HG03139 (cell line): Measurements from ENCODE around the gene CCNQ.
A peak's percentile ranks its signal among the peaks of the same experiment; 100 is the strongest.

ENCODE experiments used
- ATAC-seq: cut with Tn5 transposase; IDR thresholded peaks from one replicate; pipeline ENCODE4 v1.9.1; 2021; ENCODE audit not compliant: unreplicated experiment

The CCNQ gene

DNA sequence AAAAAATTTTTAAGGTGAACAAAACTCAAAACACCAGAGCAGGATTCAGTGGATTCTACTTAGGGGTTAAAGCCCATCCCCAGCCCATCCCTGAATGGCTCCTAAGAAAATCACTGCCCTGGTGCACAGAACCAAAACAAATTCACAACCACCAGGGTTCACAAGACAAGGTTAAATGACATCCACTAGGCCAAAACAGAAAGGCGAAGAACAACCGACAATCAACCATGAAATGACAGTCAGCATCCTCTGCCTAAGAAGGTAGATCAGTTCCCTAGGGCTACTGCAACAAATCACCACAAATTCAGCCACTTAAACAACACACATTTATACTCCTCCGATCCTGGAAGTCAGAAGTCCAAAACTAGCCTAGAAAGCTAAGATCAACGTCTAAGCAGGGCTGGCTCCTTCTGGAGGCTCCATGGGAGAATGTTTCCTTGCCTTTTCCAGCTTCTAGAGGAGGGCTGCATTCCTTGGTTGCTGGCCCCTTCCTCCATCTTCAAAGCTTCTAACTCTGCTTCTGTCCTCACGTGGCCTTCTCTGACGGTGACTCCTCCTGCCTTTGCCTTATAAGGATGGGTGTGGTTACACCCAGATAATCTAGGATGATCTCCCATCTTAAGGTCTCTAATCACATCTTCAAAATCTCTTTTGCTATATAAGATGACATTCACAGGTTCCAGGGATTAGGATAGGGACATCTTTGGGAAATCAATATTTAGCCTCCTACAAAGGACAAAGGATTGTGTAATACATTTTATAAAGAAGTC, 1.8 kb downstream of the CCNQ start:
- ATAC-seq, result no peak

DNA sequence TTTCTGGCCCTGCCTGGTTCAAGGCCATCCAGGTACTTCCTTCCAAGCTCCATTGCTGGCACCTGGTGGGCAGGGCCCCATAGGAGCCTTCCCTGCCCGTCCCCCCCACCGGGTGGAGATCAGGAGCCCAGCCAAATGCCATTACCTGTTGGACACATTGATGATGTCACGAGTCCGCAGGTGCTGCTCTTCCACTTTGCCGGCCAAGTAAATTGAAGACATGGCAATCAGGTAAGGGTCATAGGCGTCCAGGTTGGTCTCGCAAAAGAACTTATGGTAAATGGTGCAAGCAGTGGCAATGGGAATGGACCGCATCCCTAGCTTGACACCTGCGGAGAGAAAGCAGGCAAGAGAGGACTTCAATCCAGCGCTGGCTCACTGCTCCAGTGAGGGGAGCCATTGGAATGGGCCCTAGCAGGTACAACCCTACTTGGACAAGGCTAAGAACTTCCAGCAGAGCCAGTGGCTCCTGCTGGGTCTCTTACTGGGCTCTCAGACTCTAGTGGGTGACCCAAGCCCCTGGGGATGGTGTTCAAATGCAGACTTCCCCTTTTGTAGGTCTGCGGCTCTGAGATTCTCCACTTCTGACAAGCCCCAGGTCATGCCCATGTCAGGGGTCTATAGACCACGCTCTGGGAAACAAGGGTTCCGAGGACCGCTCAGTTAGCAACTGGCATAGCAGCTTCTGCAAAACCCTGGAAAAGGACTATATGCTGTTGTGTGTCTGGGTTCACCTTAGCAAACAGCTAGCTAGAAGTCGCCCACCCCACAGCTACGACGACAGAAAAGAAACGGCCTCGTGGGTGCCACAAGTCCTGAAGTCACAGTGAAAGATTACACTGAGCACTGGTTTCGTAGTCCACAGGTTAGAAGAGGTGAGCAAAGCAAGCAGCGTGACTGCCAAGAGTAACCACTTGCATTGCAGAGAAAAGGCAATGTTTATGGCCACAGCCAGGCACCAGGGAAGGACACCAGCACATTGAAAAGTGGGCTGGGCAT, 2.8 kb downstream of the CCNQ start:
- ATAC-seq, result no peak

DNA sequence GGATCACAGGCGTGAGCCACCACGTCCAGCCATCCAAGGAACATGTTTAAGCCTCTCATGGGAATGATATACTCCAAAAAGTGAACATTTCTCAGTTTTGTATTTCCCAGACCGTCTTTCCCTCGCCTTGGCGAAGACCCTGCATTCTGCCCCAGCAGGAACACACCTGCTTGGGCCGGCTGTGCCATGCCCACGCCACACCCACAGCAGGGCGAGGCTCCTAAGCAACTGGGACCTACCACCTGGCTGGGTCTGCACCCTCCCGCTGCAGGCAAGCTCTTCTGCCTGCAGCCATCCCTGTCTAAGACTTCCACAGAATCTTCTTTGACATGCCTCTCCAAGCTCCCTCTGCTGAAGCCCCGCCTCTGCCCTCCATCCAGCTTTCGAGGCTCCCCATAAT, 3.6 kb downstream of the CCNQ start:
- no peak for ATAC-seq

DNA sequence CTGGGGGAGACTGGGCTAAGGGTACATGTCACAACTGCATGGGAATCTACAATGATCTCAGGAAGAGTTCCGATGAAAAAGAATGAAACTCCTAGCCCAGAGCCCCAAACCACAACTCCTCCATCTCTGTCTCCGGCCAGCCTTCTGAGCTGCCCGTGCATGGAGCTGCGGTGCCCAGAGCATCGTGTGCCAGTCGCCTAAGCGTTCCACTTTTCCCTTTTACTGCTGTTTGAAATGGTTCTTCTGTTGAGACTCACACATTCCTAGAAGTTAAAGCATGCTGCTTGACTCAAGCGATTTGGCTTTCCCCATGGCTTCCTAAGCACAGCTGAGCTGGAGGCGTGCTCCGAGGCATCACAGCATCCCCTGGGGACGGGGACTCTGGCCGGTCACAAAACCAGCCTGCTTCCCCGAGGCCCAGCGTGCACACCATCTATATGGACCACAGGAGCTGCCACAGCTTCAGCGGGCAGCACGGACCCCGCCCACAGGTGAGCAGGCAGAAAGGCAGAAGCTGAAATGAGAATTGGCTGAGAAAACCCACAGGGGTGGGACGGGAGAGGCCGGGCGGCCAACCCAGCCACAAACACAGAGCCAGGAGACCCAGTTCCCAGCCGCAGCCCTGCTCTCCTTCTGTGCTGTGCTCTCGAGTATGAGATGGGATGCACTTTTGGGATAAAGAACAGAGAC, 5.0 kb downstream of the CCNQ start:
- ATAC-seq, result no peak

DNA sequence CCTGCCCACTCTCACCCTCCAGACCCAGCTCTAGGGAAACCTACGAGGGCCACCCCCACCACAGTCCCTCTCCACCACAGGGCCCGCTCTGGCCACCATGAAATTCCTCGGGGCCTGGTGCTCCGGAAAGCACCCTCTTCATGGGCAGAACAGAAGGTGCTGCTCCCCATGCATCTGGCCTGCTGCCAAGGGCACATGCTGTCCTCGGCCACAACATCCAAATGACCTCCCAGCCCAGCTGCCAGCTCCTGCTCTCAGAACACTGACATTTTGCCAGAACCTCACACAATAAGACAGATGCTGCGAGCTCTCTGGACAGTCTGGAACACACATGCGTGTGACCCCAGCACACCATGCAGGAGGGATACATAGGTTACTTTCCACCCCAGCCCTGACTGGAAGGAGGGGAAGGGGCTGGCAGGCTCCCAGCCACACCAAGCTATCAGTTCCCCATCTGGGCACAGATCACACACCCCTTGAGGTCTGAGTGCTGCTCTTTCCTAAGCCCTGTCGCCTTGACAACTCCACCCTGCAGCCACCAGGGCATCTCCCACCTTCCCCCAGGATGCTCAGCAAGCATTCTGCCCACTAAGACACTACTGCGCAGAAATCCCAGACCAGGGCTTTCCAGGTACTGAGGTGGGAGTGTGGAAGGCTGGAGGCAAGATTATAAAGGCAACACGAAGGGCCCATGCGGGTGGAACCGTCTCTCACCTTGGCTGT, 5.8 kb downstream of the CCNQ start:
- no peak for ATAC-seq

DNA sequence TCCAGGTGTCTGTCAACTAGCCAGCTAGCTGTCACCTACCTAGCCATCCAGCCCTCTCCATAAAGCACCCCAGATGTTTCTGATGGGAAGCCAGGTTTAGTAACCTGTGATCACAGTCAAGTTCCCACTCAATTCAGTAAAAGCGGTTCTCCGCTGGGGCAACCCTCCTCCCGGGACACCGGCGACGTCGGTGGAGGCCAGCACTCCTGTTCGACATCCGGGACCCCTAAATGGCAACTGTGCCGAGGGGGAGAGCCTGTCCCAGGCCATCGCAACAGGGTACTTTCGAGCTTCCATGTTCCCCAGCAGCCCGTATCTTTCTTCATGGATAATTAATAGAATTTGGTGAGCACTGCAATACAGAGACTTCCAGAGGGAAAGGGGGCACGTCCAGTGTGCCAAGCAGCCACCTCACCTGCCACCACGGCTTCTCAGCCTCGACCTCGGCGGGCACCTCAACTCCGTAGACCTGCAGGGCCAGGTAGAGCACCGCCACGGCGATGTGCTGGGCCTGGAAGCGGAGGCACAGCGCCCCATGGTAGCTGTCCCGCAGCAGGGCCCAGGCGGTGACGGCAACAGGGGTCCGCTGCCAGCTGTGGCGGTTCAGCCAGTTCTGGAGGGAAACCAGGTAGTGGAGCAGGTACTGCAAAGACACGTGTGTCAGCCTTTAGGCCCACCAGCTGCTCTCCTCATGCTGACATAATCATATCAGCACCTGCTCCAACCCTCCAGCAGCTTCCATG, 6.7 kb downstream of the CCNQ start:
- no peak for ATAC-seq

DNA sequence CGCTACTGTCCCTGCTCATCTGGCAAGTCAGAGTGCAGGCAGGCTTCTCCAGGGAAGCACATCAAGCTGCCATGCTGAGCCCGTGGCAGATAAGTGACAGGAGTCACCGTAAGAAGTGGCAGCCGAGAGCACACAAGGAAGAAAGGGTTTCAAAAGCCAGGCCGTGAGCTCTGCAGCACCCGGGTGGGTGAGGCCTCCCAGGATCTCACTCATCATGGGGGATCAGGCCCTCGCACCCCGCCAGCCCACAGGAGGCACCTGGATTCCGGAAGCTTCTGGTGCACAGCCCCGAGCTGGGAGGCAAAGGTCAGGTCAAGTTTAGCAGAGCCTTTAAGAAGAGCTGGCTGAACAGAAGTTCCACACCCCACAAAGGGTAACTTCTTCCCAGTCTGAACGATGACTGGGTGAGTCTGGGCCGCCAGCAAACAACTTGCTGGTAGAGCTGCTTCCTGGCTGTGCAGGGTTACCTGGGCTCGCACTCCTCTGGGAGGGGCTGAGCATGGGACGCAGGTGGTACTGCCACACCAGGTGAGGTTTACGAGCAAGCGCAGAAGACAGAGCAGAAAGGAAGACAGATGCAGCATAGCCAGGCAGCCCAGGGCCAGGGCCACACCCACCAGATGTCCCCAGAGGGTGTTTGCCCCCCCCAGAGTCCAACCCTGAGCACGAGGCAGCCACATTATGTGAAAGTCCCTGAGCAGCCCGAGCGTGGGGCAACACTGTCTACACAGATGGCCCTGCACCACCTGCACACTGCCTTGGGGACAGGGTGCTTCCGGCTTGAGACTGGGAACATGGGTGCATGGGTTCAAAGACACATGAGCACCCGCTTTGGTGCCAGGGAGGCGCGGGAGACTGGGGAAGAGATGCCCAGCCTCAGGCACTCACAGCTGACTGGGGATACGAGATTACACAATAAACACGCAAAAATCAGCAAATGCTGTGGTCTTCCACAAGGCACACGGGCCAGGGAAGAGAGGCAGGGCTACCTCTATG, 7.7 kb downstream of the CCNQ start:
- ATAC-seq, result no peak

DNA sequence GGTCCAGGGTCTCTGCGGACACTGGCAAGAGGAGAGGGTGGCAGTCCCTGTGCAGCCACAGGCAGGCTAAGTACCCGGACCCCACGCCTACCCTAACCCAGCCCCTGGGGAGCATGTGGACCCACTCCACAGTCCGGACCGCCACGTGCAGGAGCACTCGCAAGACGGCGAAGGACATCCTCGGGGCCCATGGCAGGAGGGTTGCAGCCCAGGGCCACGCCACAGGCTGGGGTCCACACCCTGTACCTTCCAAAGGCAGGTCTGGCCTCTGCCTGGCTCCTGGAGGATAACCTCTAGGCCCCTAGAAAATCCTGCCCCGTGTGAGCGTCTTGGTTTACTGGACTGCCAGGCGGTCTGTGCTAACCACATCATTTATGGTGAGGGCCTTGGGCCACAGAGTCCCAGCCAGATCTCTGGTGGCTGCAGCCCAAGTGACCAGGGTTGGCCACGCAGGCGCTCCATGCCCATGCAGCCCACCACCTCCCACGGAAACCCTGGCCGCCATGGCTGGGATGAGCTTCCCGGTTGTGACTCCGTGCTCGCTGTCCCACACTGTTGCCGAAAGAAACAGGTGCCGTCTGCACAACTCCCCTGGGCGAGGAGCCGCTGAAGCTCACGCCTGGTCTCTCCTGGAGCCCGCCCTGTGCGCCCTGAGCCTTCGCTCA, 10.0 kb downstream of the CCNQ start:
- ATAC-seq, result no peak

DNA sequence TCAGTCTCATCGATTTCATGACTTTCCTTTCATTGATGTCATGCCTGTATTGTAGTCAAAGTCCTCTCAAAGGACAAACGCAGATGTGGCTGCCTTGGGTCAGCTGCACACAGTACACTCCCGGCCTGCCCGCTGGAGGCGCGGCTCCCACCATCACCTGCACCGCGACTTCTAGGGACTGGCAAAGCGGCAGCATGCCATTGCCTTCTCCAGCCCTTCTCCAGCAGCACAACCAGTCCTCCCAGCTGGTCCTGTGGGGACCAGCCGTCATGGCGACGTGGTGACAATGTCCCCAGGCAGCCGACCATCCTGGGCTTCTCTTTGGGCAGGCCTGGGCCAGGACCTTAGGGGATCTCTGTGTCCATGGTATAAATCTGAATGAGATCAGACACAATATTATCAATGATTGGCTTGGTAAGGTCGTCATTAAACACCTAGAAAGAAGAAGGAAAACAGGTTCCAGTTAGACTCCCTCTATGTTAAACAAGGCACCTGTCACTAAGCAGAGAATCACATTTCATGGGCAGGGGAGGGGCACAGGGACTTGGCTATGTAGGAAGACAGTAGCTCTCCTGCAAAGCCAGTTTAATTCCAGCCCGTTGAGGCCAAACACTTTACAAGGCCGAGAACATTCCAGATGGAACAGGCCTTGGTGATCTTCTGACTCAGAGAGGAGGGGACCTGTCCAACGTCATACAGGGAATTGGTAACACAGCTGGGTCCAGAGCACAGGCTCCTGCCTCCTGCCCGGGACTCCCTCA, 10.7 kb downstream of the CCNQ start:
- no peak for ATAC-seq

DNA sequence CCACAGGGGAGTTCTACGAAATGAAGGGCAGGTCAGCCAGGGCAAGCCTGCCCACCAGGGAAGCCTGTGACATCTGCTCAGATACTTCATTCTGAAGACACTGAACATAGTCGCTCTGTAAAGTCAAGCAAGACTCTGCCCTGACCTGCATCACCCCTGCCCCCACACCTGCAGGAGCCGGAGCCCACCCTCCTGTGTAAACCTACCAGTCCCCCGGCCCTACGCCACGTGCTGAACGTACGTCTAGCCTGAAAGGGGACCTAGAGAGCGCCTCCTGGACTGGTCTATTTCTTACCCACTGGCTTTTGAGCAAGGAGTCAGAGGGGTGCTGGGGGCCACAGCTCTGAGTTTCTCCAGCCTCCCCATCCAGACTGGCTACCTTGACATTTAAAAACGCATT, 11.6 kb downstream of the CCNQ start:
- no peak for ATAC-seq

DNA sequence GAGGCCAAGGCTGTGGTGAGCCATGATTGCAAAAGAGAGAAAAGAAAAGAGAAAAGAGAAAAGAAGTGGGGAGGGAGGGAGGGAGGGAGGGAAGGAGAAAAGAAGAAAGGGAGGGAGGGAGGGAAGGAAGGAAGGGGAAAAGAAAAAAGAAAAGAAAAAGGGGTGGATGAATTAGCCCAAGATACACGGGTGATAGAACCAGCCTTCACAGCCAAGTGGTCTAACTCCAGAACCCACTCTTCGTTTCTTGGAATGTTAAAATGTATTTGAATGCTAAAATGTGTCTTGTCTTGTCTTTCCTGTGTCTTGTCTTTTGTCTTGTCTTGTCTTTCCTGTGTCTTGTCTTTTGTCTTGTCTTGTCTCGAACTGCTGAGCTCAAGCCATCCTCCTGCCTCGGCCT, 13.1 kb downstream of the CCNQ start:
- ATAC-seq, result no peak

DNA sequence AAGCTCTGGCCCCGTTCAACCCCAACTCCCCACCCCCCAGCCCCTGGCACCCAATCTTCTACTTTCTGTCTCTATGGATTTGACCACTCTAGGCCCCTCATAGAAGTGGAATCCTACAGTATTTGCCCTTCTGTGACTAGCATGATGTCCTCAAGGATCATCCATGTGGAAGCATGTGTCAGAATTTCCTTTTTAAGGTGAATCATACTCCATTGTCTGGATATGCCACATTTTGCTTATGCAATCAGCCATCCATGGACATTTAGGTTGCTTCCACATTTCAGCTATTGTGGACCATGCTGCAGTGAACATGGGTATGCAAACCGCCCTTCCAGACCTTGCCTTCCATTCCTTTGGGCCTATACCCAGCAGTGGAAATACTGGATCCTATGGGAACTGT, 15.5 kb downstream of the CCNQ start:
- ATAC-seq, result no peak

DNA sequence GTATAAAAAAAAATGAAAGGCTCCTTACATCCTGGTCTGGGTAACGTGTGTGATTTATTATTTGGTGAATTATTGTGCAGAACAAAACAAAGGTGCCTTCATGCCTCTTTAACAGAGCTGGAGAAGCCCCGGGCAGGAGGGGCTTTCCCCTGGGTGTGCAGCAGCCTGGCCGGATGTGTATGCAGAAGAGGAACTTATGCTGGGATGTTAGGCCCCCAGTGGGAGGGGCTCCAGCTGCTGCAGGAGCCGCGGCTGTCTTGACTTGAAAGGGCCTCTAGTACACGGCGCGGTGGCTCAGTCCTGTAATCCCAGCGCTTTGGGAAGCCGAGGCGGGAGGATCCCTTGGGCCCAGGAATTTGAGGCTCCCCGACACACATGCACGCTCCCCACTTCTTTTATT, 16.0 kb downstream of the CCNQ start:
- peak; percentile 98 for ATAC-seq

DNA sequence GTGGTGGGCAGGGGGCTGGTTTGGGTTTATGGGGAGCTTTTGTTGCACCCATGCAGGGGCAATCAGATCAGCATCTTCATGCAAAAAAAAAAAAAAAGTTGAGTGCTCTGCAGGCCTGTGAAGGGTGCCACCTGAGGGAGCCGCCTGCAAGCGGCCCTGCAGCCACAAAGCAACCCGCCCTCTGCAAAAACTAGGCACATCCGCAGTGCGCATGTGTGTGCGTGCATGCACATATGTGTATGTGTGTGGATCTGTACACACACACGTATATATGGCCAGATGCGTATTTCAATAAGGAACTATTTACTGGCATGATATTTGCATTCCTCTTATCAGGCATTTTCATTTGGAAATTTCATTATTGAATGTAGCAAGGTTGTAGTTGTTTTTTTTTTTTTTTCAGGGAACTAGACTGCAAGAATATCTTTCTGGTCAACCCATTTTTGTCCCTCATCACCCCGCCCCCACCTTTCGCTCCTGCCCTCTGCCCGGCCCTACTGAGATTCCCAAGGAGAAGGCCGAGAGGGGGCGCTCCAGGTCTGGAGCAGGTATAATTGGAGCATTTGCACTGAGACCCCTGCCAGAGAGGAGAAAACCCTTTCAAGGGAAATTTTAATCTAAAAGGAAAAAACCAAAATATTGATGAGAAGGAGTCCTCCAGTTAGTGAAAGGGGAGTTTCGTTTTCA, 18.1 kb downstream of the CCNQ start:
- no peak for ATAC-seq

DNA sequence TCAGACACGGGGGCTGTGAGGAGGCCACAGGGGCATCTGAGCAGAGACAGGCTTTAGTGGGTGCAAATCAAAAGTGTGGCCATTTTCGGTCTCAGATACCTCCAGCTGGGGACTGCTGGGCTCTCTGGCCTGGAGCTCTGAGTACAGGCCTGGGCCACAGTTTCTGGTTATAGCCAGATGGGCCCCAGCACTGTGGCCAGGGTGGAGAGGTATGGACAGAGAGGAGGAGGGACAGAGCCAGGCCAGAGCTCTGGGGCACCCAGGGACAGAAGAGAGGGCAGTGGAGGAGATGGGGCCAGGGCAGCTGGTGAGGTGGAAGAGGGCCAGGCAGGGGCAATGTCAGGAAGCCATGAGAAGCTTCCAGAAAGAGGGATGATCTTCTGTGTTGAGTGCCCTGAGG, 20.1 kb downstream of the CCNQ start:
- ATAC-seq, result no peak

DNA sequence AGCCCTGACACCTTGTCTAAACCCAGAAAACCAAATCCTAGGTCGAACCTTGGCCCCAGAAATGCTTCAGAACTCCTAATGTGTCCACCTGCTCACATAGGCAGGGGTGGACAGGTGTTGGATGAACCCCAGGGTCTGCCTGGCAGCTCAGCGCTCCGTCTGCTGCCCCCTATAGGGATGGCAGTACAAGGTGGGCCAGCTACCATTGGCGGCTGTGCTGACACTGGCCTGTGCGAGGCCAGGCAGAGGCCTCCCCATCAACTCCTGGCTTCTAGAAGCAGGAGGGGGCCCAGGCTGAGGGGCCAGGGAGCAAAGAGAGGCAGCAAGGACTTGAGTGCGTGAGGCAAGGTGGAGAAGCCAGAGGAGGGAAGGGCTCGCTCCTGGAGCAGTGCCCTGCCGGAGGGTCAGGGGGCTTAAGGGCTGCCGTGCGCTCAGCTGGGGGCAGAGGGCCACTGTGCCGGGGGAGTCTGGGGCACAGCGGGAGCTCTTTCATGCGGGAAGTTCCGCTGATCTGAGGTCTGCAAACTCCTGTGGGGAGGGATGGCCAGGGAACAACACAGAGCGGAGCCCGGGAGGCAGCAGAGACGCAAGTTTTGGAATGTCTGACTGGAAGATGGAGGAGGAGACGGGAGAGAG, 20.6 kb downstream of the CCNQ start:
- no peak for ATAC-seq

DNA sequence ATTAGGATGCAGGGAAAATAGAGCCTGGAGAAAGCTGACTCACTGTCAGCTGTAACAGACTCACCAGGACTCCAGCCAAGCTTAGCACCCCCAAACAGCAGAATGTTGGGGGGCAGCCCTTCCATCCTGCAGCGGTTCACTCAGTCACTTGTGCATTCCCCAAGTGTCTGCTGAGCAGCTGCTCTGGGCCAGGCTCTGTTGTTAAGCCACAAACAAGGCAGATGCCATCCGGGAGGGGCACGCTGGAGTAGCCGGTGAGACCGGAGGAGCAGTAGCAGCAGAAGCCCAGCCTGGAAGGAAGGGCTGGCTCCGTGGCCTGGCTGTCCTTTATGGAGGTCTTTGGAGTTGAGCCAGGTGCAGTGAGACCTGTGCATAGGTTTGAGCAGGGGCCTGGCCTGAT, 22.0 kb downstream of the CCNQ start:
- no peak for ATAC-seq
